Activated T-helper 1 cell treated with anti-CD3 and anti-CD28 coated beads, Interleukin-2, amount 50 U/mL, for 16 hours (primary cell): ENCODE measurements around the gene QRFP.

Experiments
- DNase-seq, 2 donors: peaks; one replicate each; pipeline ENCODE4 v3.0.0-alpha.2; 2020; ENCODE audit warnings: low read depth in 1 of 2, low spot score in 1 of 2

The QRFP gene

GRCh38 chr9:130872093-130872492, 24.5 kb downstream of the QRFP start:
- DNase-seq, result no peak

GRCh38 chr9:130871395-130872062, 25.1 kb downstream of the QRFP start:
- DNase-seq, result no peak

- DNase-seq, result no peak
Observed at GRCh38 chr9:130870491-130871381, 25.9 kb downstream of the QRFP start.

- DNase-seq, result no peak
Observed at GRCh38 chr9:130869250-130869649, 27.4 kb downstream of the QRFP start.

GRCh38 chr9:130868230-130868629, 28.4 kb downstream of the QRFP start:
- no peak for DNase-seq

GRCh38 chr9:130867556-130867955, 29.1 kb downstream of the QRFP start:
- no peak for DNase-seq

GRCh38 chr9:130866474-130866965, 30.1 kb downstream of the QRFP start:
- peak; percentile 11 to 19 for DNase-seq

- no peak for DNase-seq
Observed at GRCh38 chr9:130865921-130866320, 30.7 kb downstream of the QRFP start.

GRCh38 chr9:130864541-130864940, 32.1 kb downstream of the QRFP start:
- no peak for DNase-seq

GRCh38 chr9:130862747-130863146, 33.9 kb downstream of the QRFP start:
- no peak for DNase-seq

- no peak for DNase-seq
Observed at GRCh38 chr9:130862217-130862616, 34.4 kb downstream of the QRFP start.

- no peak for DNase-seq
Observed at GRCh38 chr9:130861372-130862180, 35.0 kb downstream of the QRFP start.

- no peak for DNase-seq
Observed at GRCh38 chr9:130860458-130861316, 35.9 kb downstream of the QRFP start.

- DNase-seq, result no peak
Observed at GRCh38 chr9:130858739-130859705, 37.6 kb downstream of the QRFP start.

- no peak for DNase-seq
Observed at GRCh38 chr9:130857864-130858738, 38.5 kb downstream of the QRFP start.

- no peak for DNase-seq
Observed at GRCh38 chr9:130856474-130856873, 40.1 kb downstream of the QRFP start.

- no peak for DNase-seq
Observed at GRCh38 chr9:130854835-130855234, 41.8 kb downstream of the QRFP start.

GRCh38 chr9:130854092-130854491, 42.5 kb downstream of the QRFP start:
- no peak for DNase-seq
